GM12878 (cell line): Measurements from ENCODE around the gene CIRBP. TPM values are rescaled to one million over a fixed set of nuclear protein-coding genes. Genes with fewer than 3 reads are reported as not detected.
A peak's percentile ranks its signal among the peaks of the same experiment; 100 is the strongest.

ENCODE experiments used
- ATF3 ChIP-seq: IDR thresholded peaks from 2 replicates; pipeline ENCODE4 v1.6.1; 2011; ENCODE audit warnings: low read depth, mild to moderate bottlenecking, low read length, moderate library complexity, borderline replicate concordance; ENCODE audit errors: extremely low read depth
- BACH1 ChIP-seq: fragments of 450-650 bp; IDR thresholded peaks from 2 replicates; pipeline ENCODE4 v1.6.1; 2017; ENCODE audit warnings: mild to moderate bottlenecking, borderline replicate concordance
- E4F1 ChIP-seq: fragments of 450-650 bp; IDR thresholded peaks from 2 replicates; pipeline ENCODE4 v1.6.1; 2018; ENCODE audit warnings: borderline replicate concordance, mild to moderate bottlenecking; ENCODE audit not compliant: partially characterized antibody
- HDGF ChIP-seq: fragments of 450-650 bp; IDR thresholded peaks from 2 replicates; pipeline ENCODE4 v1.6.1; 2016; ENCODE audit warnings: antibody characterized with exemption
- KLF5 ChIP-seq: fragments of 450-650 bp; IDR thresholded peaks from 2 replicates; pipeline ENCODE4 v1.6.1; 2014; ENCODE audit warnings: mild to moderate bottlenecking; ENCODE audit not compliant: partially characterized antibody
- MEF2A ChIP-seq: IDR thresholded peaks from 2 replicates; pipeline ENCODE4 v1.6.1; 2011; ENCODE audit warnings: low read depth, mild to moderate bottlenecking, low read length, moderate library complexity; ENCODE audit not compliant: insufficient read depth
- NKRF ChIP-seq: fragments of 450-650 bp; conservative IDR thresholded peaks from 2 replicates; pipeline ENCODE4 v1.6.1; 2017; ENCODE audit warnings: mild to moderate bottlenecking, moderate library complexity
- NR2C1 ChIP-seq: fragments of 450-650 bp; IDR thresholded peaks from 2 replicates; pipeline ENCODE4 v1.6.1; 2017; ENCODE audit warnings: antibody characterized with exemption, mild to moderate bottlenecking, moderate library complexity
- PAX5 ChIP-seq: IDR thresholded peaks from 2 replicates; pipeline ENCODE4 v1.6.1; 2011; ENCODE audit warnings: low read depth, low read length, borderline replicate concordance
- PAX8 ChIP-seq: fragments of 450-650 bp; IDR thresholded peaks from 2 replicates; pipeline ENCODE4 v1.6.1; 2017; ENCODE audit warnings: mild to moderate bottlenecking, moderate library complexity
- PKNOX1 ChIP-seq: fragments of 450-650 bp; IDR thresholded peaks from 2 replicates; pipeline ENCODE4 v1.6.1; 2016; ENCODE audit warnings: mild to moderate bottlenecking
- RELA ChIP-seq: fragments of 450-650 bp; IDR thresholded peaks from 2 replicates; pipeline ENCODE4 v1.8.0; 2014; ENCODE audit warnings: borderline replicate concordance; ENCODE audit not compliant: partially characterized antibody
- SIN3A ChIP-seq: IDR thresholded peaks from 2 replicates; pipeline ENCODE4 v1.6.1; 2012; ENCODE audit warnings: low read depth, low read length, improper control_type of control experiment
- SMARCA5 ChIP-seq: fragments of 450-650 bp; IDR thresholded peaks from 2 replicates; pipeline ENCODE4 v1.6.1; 2017; ENCODE audit warnings: mild to moderate bottlenecking
- SMC3 ChIP-seq: IDR thresholded peaks from 2 replicates; pipeline ENCODE4 v1.6.1; 2011; ENCODE audit warnings: low read length, improper control_type of control experiment, borderline replicate concordance
- SP1 ChIP-seq: IDR thresholded peaks from one replicate; pipeline ENCODE4 v1.6.1; 2011; ENCODE audit warnings: low read depth, low read length
- ZNF217 ChIP-seq: fragments of 450-650 bp; IDR thresholded peaks from 2 replicates; pipeline ENCODE4 v1.6.1; 2017; ENCODE audit warnings: antibody characterized with exemption, mild to moderate bottlenecking
- ZNF274 ChIP-seq: IDR thresholded peaks from one replicate; pipeline ENCODE4 v1.8.0; 2011; ENCODE audit not compliant: insufficient read length, insufficient read depth
- ZNF687 ChIP-seq: fragments of 450-650 bp; IDR thresholded peaks from 2 replicates; pipeline ENCODE4 v1.6.1; 2017; ENCODE audit warnings: mild to moderate bottlenecking, moderate library complexity
- ZZZ3 ChIP-seq: IDR thresholded peaks from 2 replicates; pipeline ENCODE4 v1.6.1; 2011; ENCODE audit warnings: low read depth; ENCODE audit not compliant: control insufficient read depth, insufficient read length
- polyA plus RNA-seq, 11 experiments: library from polyadenylated mRNA; depleted of rRNA in 4 of 11; unstranded in 6 of 11; stranded (reverse) in 5 of 11; fragments of >200 nt; fragmentation: Nextera tagmentation in 4 of 11; fragmentation: Illumina TruSeq in 1 of 11; extraction: Ambion mirVana in 4 of 11; extraction: Trizol in 1 of 11; gene quantifications; 1 replicate in 1 of 11; 2 replicates in 10 of 11; pipeline versions ENCODE4 v1.2.1 to v1.2.3, GENCODE V29; 2011 to 2016; ENCODE audit warnings: inconsistent platforms in 2 of 11, missing spikeins in 2 of 11, low read depth in 1 of 11
- total RNA-seq, 4 experiments: library from RNA; depleted of rRNA in 3 of 4; stranded (reverse); fragments of >200 nt in 3 of 4; fragmentation: Illumina TruSeq in 1 of 4; extraction: Trizol in 1 of 4; gene quantifications; 2 replicates each; pipeline versions ENCODE4 v1.2.1 to v1.2.3, GENCODE V29; 2013 to 2021

The CIRBP gene
- total and polyA plus RNA-seq, 10 of the 15 experiments (the other 5 are each of a cell fraction or from before 2014, with no cell fraction given): 27.6 to 335 (median 229) TPM

GRCh38 chr19:1241417-1242095, 27.6 kb upstream of the CIRBP start, which contains the start of gene ATP5F1D (continued):
- TF ChIP-seq E4F1: no peak
- TF ChIP-seq HDGF: 0 out of 2 replicates have a peak, but pooled peaks have one; percentile 16
- TF ChIP-seq NR2C1: peak; percentile 85
- no peak for TF ChIP-seq ZNF274
- 0 out of 2 replicates have a peak, but pooled peaks have one; percentile 1 for TF ChIP-seq SMC3
- TF ChIP-seq ZNF687: peak; percentile 72
- 0 out of 2 replicates have a peak, but pooled peaks have one; percentile 11 for TF ChIP-seq MEF2A
- TF ChIP-seq ZZZ3: no peak
- TF ChIP-seq PAX8: no peak
- peak; percentile 72; the same call in 1 of the 2 replicates for TF ChIP-seq SIN3A
- peak; percentile 93 for TF ChIP-seq NKRF
- peak; percentile 65 for TF ChIP-seq KLF5
- peak; percentile 55 for TF ChIP-seq SP1
- peak; percentile 82 for TF ChIP-seq BACH1
- peak; percentile 11; the same call in 1 of the 2 replicates for TF ChIP-seq PAX5
- peak; percentile 37; the same call in 1 of the 2 replicates for TF ChIP-seq ATF3
- TF ChIP-seq ZNF217: peak; percentile 29; the same call in 1 of the 2 replicates
- TF ChIP-seq PKNOX1: peak; percentile 62
- peak; percentile 93 for TF ChIP-seq SMARCA5
- peak; percentile 83 for TF ChIP-seq RELA
